GM23338 (cell line): ENCODE measurements around the gene TOM1L2.

Source experiments
- CTCF ChIP-seq, 2 experiments: fragments of 200-600 bp in 1 of 2; sonication (generic) in 1 of 2; conservative IDR thresholded peaks; 2 replicates each; pipeline versions ENCODE4 v1.5.1 to v1.6.1; 2016 to 2017; ENCODE audit warnings: antibody characterized with exemption in 2 of 2, low read depth in 2 of 2, mild to moderate bottlenecking in 2 of 2, moderate library complexity in 1 of 2
- POLR2AphosphoS5 ChIP-seq: IDR thresholded peaks from 2 replicates; pipeline ENCODE4 v1.6.1; 2016; ENCODE audit warnings: antibody characterized with exemption, low read depth
- REST ChIP-seq: IDR thresholded peaks from one replicate; pipeline ENCODE4 v1.6.1; 2018; ENCODE audit warnings: antibody characterized with exemption; ENCODE audit not compliant: unreplicated experiment

- no peak for TF ChIP-seq POLR2AphosphoS5
- TF ChIP-seq REST = no peak
- TF ChIP-seq CTCF (conservative IDR thresholded peaks at IDR 0.05; ENCODE audit: low read depth in 2 of 2) = no peak
Measured at GRCh38 chr17:17926840-17927449, 45.3 kb downstream of the TOM1L2 start.
